IPS-20b (cell line): ENCODE measurements around the gene HPS1.

Source experiments
- H3K27ac ChIP-seq: one replicate; pipeline ENCODE4 v1.5.1; 2013; ENCODE audit warnings: low read length
- H3K27me3 ChIP-seq: 2 replicates; pipeline ENCODE4 v1.6.1; 2013; ENCODE audit warnings: mild to moderate bottlenecking, low read length, inconsistent platforms; ENCODE audit not compliant: insufficient read depth
- H3K36me3 ChIP-seq: 2 replicates; pipeline ENCODE4 v1.6.1; 2013; ENCODE audit warnings: low read depth, mild to moderate bottlenecking, inconsistent platforms, low read length, moderate library complexity; ENCODE audit not compliant: insufficient read depth
- H3K4me1 ChIP-seq: 2 replicates; pipeline ENCODE4 v1.6.1; 2013; ENCODE audit warnings: mild to moderate bottlenecking, control low read depth, inconsistent platforms, low read length, moderate library complexity; ENCODE audit not compliant: insufficient read depth
- H3K4me3 ChIP-seq: 2 replicates; pipeline ENCODE4 v1.5.1; 2013; ENCODE audit warnings: mild to moderate bottlenecking, low read length, inconsistent platforms
- H3K9ac ChIP-seq: 2 replicates; pipeline ENCODE4 v1.6.1; 2013; ENCODE audit warnings: low read depth, mild to moderate bottlenecking, inconsistent platforms, low read length, moderate library complexity
- H3K9me3 ChIP-seq: 2 replicates; pipeline ENCODE4 v1.6.1; 2013; ENCODE audit warnings: mild to moderate bottlenecking, low read depth, low read length, inconsistent platforms; ENCODE audit not compliant: insufficient read depth

Gene HPS1

GRCh38 chr10:98446661-98447221, at the start of gene HPS1:
Gene HPS1 (minus strand): TSS chr10:98446935. CDS start chr10:98443240, 3,695 bp downstream.
- no peak within 1 kb of the TSS for H3K27ac ChIP-seq
- no peaks in the 10 kb centered on the region for H3K9me3 ChIP-seq
- H3K4me1 ChIP-seq = no peaks in the 10 kb centered on the region; the same call in none of the 2 replicates
- H3K9ac ChIP-seq = peak within 1 kb of the TSS; percentile 87; the same call in 1 of the 2 replicates
- peaks cover 34% of the 10 kb centered on the region for H3K36me3 ChIP-seq
- peak within 1 kb of the TSS; percentile 86 for H3K4me3 ChIP-seq
- no peaks in the 10 kb centered on the region for H3K27me3 ChIP-seq

- H3K9ac ChIP-seq = no peak overlapping the region
- H3K4me1 ChIP-seq = no peaks in the 10 kb centered on the region
- H3K27ac ChIP-seq = no peak overlapping the region
- H3K9me3 ChIP-seq = peaks cover 6% of the 10 kb centered on the region
- H3K36me3 ChIP-seq = no peaks in the 10 kb centered on the region
- no peak overlapping the region for H3K4me3 ChIP-seq
- H3K27me3 ChIP-seq = no peaks in the 10 kb centered on the region
These were observed 46.0 kb upstream of the HPS1 start for GRCh38 chr10:98492763-98493162.

- H3K36me3 ChIP-seq = no peaks in the 10 kb centered on the region
- H3K27ac ChIP-seq = no peak overlapping the region
- no peaks in the 10 kb centered on the region; the same call in 1 of the 2 replicates for H3K9me3 ChIP-seq
- H3K27me3 ChIP-seq = no peaks in the 10 kb centered on the region
- no peak overlapping the region for H3K4me3 ChIP-seq
- no peaks in the 10 kb centered on the region for H3K4me1 ChIP-seq
- H3K9ac ChIP-seq = no peak overlapping the region
These were observed 43.1 kb upstream of the HPS1 start for GRCh38 chr10:98489561-98490481.

GRCh38 chr10:98488669-98489430, 42.1 kb upstream of the HPS1 start:
- Histone ChIP-seq H3K9ac (no peak overlapping the region), H3K4me1 (no peaks in the 10 kb centered on the region), H3K27me3 (no peaks in the 10 kb centered on the region), H3K27ac (no peak overlapping the region), H3K4me3 (no peak overlapping the region), H3K9me3 (no peaks in the 10 kb centered on the region), H3K36me3 (no peaks in the 10 kb centered on the region)

- Histone ChIP-seq H3K4me3 (no peak overlapping the region), H3K27me3 (no peaks in the 10 kb centered on the region), H3K9me3 (peaks cover 5% of the 10 kb centered on the region; the same call in 1 of the 2 replicates), H3K9ac (no peak overlapping the region), H3K27ac (no peak overlapping the region), H3K36me3 (no peaks in the 10 kb centered on the region), H3K4me1 (no peaks in the 10 kb centered on the region)
These were observed 40.9 kb upstream of the HPS1 start for GRCh38 chr10:98487649-98488048.

- H3K27me3 ChIP-seq = no peaks in the 10 kb centered on the region
- no peaks in the 10 kb centered on the region for H3K36me3 ChIP-seq
- no peak overlapping the region for H3K4me3 ChIP-seq
- H3K4me1 ChIP-seq = no peaks in the 10 kb centered on the region
- H3K9ac ChIP-seq = no peak overlapping the region
- peaks cover 5% of the 10 kb centered on the region; the same call in 1 of the 2 replicates for H3K9me3 ChIP-seq
- no peak overlapping the region for H3K27ac ChIP-seq
These were observed 39.7 kb upstream of the HPS1 start for GRCh38 chr10:98486421-98486820.

- Histone ChIP-seq H3K4me1 (no peaks in the 10 kb centered on the region), H3K27ac (no peak overlapping the region), H3K9ac (no peak overlapping the region), H3K9me3 (peaks cover 5% of the 10 kb centered on the region; the same call in 1 of the 2 replicates), H3K4me3 (no peak overlapping the region), H3K27me3 (no peaks in the 10 kb centered on the region), H3K36me3 (no peaks in the 10 kb centered on the region)
These were observed 39.2 kb upstream of the HPS1 start for GRCh38 chr10:98485959-98486358.

- H3K9me3 ChIP-seq = peaks cover 5% of the 10 kb centered on the region; the same call in 1 of the 2 replicates
- no peaks in the 10 kb centered on the region for H3K27me3 ChIP-seq
- no peak overlapping the region for H3K4me3 ChIP-seq
- no peaks in the 10 kb centered on the region for H3K4me1 ChIP-seq
- H3K27ac ChIP-seq = no peak overlapping the region
- H3K9ac ChIP-seq = no peak overlapping the region
- no peaks in the 10 kb centered on the region for H3K36me3 ChIP-seq
These were observed 36.9 kb upstream of the HPS1 start for GRCh38 chr10:98483658-98484057.

GRCh38 chr10:98482096-98482495, 35.4 kb upstream of the HPS1 start:
- Histone ChIP-seq H3K9ac (no peak overlapping the region), H3K4me3 (no peak overlapping the region), H3K27ac (no peak overlapping the region), H3K4me1 (no peaks in the 10 kb centered on the region), H3K27me3 (no peaks in the 10 kb centered on the region), H3K9me3 (peaks cover 5% of the 10 kb centered on the region), H3K36me3 (no peaks in the 10 kb centered on the region)

GRCh38 chr10:98481404-98481945, 34.7 kb upstream of the HPS1 start:
- Histone ChIP-seq H3K27ac (no peak overlapping the region), H3K9ac (no peak overlapping the region), H3K9me3 (peaks cover 5% of the 10 kb centered on the region), H3K27me3 (no peaks in the 10 kb centered on the region), H3K36me3 (no peaks in the 10 kb centered on the region), H3K4me1 (no peaks in the 10 kb centered on the region), H3K4me3 (no peak overlapping the region)

- Histone ChIP-seq H3K4me3 (no peak overlapping the region), H3K4me1 (no peaks in the 10 kb centered on the region), H3K9ac (no peak overlapping the region), H3K27ac (no peak overlapping the region), H3K9me3 (peaks cover 5% of the 10 kb centered on the region), H3K36me3 (no peaks in the 10 kb centered on the region), H3K27me3 (no peaks in the 10 kb centered on the region)
These were observed 31.9 kb upstream of the HPS1 start for GRCh38 chr10:98478430-98479222.
